Measurements from ENCODE around the gene PLEK.

- TF ChIP-seq CTCF (IDR thresholded peaks at IDR 0.05), result no peak
- no peak for TF ChIP-seq POLR2A (IDR thresholded peaks at IDR 0.05)
Measured at GRCh38 chr2:68317971-68318913, 46.8 kb upstream of the PLEK start.

Data from heart left ventricle (tissue), 13 donors.